ENCODE measurements around the gene RBM17.
"Not testable (repeated sequence)": the region's sequence is repeated elsewhere in the genome, so short reads cannot be mapped to it uniquely, and the experiment has no call there.

RBM17 gene

GRCh38 chr10:6148908-6149307 is 60.1 kb downstream of the RBM17 start:
- DNase-seq (ENCODE audit: insufficient read length, low spot score) (no peak), FAIRE-seq (no peak)

- peak; percentile 91 for FAIRE-seq
These were observed 62.5 kb downstream of the RBM17 start for GRCh38 chr10:6151087-6151977.

GRCh38 chr10:6153845-6154244 is 65.0 kb downstream of the RBM17 start:
- FAIRE-seq (no peak), DNase-seq (ENCODE audit: insufficient read length, low spot score) (no peak)

More at GRCh38 chr10:6151087-6151977, 62.5 kb downstream of the RBM17 start:
- peak; percentile 63 for DNase-seq (ENCODE audit: insufficient read length, low spot score)

GRCh38 chr10:6154566-6154965 is 65.7 kb downstream of the RBM17 start:
- no peak for DNase-seq (ENCODE audit: insufficient read length, low spot score)
- no peak for FAIRE-seq

GRCh38 chr10:6158276-6158675 is 69.4 kb downstream of the RBM17 start:
- DNase-seq (ENCODE audit: insufficient read length, low spot score) (no peak), FAIRE-seq (no peak)

- FAIRE-seq (no peak), DNase-seq (ENCODE audit: insufficient read length, low spot score) (no peak)
These were observed 73.1 kb downstream of the RBM17 start for GRCh38 chr10:6161921-6162320.

- FAIRE-seq = no peak
These were observed 73.9 kb downstream of the RBM17 start for GRCh38 chr10:6162589-6163356.

GRCh38 chr10:6163364-6164270 is 74.8 kb downstream of the RBM17 start:
- FAIRE-seq (peak; percentile 77), DNase-seq (ENCODE audit: insufficient read length, low spot score) (peak; percentile 93)

More at GRCh38 chr10:6162589-6163356, 73.9 kb downstream of the RBM17 start:
- DNase-seq (ENCODE audit: insufficient read length, low spot score) = no peak

GRCh38 chr10:6164271-6165095 is 75.6 kb downstream of the RBM17 start:
- DNase-seq (ENCODE audit: insufficient read length, low spot score) (no peak), FAIRE-seq (peak; percentile 55)

GRCh38 chr10:6165221-6165725 is 76.4 kb downstream of the RBM17 start:
- DNase-seq (ENCODE audit: insufficient read length, low spot score) = no peak

GRCh38 chr10:6165933-6166332 is 77.1 kb downstream of the RBM17 start:
- DNase-seq (ENCODE audit: insufficient read length, low spot score); FAIRE-seq: not testable (repeated sequence)

More at GRCh38 chr10:6165221-6165725, 76.4 kb downstream of the RBM17 start:
- FAIRE-seq = no peak

Data from GM19239 (cell line).